Tibial nerve (tissue), 3 donors: ENCODE measurements around the gene TMEM232.

Experiments
- EP300 ChIP-seq, 2 donors: sonication (generic); formaldehyde crosslinking; IDR thresholded peaks; one replicate each; pipeline ENCODE4 v1.6.1; 2017; ENCODE audit warnings: antibody characterized with exemption in 2 of 2, mild to moderate bottlenecking in 1 of 2
- POLR2A ChIP-seq, 2 donors: fragments of 450-650 bp; IDR thresholded peaks; one replicate each; pipeline ENCODE4 v1.6.1; 2017; ENCODE audit warnings: antibody characterized with exemption in 2 of 2, mild to moderate bottlenecking in 2 of 2, moderate library complexity in 2 of 2

GRCh38 chr5:110753600-110753999 lies 27.1 kb upstream of the TMEM232 start:
- TF ChIP-seq EP300 (IDR thresholded peaks at IDR 0.05) (no peak), POLR2A (IDR thresholded peaks at IDR 0.05) (no peak)
